ENCODE data around the gene RAD9A. TPM values are rescaled to one million over a fixed set of nuclear protein-coding genes. Genes with fewer than 3 reads are reported as not detected.

RAD9A gene
- total RNA-seq, 1 donor from 2014 or later, result 8.9 TPM

DNA sequence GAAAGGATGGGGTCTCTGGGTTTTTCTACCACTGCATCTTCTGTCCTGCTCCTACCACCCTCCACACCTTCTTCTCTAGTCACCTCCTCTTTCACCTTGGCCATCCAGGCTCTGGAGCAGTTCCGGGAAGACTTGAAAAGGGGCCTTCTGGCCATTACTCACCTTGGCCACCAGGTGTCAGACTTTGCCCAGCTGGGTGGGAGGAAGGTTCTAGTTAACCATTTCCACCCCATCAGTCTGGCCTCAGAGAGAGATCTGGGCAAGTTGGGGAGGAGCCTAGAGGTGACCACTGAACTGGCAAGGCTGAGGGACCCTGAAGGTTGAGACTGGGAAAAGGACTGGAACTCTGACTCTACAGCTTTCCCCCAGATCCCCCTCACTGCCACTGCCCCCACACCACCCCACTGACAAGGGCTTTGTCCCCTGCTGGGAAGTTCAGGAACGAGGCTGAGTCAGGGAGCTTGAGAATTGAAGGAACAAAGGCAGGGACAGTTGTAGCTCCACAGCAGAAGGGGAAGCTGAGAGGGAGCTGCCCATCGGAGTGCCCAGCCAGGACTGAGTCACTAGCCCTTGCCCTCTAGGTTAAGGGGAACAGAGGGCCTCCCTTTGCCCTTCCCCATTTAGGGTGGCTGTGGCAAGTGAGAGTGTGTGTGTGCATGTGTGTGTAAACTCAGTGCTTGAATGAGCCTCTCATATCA is 34.8 kb upstream of the RAD9A start:
- peak; percentile 82 for DNase-seq (ENCODE audit: low read depth)

DNA sequence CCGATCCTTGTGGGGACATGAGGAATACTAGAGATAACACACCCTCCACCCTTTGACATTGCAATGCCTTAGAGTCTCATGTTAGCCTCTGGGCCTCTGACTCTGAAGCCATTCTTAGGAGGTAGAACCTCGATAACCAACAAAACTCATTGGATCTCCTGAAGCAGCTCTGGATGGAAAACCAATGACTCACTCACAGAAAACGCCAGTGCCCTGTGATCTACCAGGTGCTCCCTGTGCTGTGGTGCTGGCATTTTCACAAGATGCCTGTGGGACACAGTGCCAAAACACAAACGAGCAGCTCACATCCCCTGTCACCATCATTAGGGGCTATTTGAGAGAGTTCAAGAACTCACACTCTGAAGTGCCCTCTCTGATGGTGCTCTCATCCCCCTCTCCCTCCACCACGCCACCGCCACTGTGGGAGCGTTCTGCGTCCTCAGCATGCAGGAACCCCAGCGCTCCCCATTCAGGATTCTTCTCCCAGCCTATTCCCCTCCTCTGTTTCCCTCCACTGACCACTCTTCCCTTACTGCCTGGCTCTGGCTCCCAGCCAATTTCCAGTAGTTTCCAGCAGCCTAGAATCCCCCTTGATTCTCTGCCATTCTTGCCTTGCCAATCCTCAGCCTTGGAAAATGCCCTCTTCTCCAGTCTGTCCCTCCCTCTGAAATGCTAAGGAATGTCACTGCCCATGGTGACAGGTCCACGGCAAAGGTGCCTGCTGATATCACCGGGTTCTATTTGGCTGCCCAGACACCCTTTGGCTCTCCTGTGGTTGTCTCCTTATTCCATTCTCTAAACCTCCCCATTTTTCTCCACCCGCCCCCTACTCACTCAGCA is 33.7 kb upstream of the RAD9A start:
- DNase-seq (ENCODE audit: low read depth), result peak; percentile 86

DNA sequence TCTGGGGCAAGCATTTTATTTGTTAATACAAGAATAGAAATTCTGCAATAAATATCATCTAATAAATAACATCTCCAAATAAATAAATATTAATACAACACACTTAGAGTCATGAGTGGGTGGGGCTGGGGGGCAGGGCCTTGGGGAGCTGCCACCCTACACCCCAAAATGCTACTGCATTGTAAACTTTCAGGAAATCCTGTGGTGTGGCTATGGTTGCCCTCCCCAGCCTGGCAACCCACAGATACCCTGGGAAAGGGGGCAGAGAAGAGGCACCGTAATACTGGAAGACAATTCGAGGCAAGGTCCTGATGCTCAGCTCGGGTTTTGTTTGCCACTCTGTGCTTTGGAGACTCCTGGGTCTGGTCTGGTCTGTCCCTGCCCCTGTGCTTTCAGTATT is 27.6 kb upstream of the RAD9A start:
- no peak for DNase-seq (ENCODE audit: low read depth)

DNA sequence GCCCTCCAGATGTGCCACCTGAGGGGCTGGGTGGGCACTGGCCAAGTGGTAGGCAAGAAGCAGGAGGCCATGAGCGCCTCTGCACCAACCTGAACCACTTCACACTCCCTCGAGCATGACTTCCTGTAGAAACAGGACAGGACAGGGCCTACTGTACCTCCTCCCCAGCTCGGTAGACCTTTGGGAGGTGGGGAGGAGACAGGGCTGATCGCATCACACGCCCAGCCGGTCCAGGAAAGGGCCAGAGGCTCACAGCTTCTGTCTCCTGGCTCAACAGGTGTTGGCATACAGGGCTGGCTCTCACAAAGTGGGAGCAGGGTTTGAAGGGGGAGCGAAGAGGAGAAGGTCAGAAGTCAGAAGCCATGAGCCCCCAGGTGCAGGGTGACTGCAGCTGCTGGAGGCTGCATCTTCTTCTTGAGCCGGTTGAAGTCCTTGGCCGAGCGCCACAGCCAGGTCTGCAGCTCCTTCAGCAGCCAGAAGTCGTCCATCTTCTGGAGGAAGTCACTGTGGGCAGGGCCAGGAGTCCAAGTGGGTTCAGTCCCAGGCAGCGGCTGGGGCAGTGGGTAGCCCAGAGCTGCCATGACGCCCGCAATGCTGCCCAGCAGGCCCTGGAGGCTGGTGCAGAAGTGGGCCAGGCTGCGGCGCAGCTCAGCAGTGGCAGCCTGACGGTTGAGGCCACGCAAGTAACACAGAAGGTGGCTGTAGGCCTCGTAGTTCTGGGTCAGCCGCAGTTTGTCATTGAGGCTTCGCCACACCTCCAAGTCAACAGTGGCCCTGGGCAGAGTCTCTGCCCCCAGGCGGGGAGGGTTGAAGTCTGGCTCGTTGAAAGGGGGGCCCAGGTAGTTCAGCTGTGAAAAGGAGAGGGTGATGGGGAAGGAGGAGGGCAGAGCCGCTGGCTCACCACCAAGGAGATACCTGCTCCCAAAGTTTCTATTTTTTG is 26.7 kb upstream of the RAD9A start:
- DNase-seq (ENCODE audit: low read depth), result no peak

DNA sequence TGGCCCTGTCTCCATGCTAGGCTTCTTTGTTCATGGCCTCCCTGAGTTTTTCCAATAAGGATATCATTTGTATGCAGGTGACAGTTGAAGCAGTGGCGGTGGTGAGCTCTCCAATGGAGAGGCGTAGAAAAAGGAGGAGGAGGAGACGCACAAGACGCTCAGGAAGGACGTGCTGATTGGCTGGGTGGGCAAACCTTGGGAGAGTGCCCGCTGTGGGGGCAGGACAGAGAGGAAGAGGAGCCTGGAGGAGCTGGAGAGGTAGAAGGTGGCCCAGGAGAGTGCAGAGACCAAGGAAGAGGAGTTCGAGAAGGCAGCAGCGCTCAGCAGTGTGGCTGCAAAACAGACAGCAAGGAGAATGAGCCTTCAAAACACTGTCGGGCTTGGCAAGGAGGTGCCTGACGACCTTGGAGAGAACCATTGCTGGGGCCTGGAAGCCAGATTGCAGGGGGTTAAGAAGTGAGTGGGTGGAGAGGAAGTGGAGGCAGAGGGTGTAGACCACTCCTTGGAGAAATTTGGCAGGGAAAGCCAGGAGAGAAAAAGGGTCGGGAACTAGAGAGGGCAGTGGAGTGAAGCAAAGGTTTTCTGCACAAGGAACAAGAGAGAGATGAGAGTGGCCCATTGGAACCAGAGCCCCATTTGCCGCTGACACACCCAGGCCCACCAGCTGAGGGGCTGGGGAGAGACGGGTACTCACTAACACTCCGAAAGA is 25.9 kb upstream of the RAD9A start:
- no peak for DNase-seq (ENCODE audit: low read depth)

DNA sequence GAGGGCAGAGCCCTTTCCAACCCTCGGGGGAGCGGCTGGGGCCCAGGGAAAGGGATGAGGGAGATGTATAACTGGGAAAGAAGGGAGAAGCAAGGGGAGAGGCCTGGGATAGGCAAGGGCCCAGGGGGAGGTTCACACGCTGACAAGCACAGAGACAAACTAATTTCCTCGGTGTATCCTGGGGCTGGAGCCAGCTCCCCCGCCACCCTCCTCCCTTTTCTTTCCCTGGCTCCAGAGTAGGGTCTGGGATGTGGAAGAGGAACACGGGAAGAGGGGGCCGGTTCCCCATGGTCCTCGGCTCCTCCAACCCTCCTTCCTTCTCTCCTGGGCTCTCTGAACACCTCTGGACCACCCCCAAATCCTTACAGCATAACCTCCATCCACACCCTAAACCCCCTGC is 25.2 kb upstream of the RAD9A start:
- no peak for DNase-seq (ENCODE audit: low read depth)

DNA sequence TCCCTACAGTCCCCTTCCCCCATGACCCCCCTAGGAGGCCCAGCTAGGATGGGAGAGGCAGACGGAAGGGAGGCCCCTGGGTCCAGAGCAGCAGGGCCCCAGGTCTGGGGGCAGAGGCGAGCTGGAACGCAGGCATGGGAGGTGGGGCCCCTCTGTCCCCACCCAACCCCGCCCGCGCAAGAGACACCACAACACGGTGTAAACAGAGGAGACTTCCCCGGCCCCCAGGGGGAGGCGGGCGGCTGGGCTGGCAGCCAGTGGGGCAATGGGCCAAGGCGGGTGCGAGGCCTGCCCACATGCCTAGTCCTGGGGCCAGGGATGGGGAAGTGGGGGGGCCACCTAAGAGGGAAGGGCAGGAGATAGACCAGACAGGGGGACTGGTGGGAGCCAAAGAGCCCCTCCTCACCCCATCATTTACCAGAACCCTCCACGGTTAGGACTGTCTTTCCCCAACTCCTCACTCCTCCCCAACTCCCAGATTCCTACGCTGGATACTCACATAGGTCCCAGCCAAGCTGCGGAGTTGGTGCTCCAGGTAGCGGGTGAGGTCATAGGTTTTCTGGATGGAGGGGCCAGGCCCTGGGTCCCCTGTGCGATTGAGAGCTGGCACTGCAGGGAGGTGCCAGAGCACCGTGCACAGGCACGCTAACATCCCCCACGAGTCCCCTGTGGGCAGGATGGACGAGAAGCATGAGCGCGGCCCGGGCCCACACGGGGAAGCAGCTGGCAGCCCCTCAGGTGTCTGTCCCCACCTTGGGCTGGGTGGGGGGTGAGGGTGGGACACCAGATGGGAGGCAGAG is 24.6 kb upstream of the RAD9A start:
- no peak for DNase-seq (ENCODE audit: low read depth)

DNA sequence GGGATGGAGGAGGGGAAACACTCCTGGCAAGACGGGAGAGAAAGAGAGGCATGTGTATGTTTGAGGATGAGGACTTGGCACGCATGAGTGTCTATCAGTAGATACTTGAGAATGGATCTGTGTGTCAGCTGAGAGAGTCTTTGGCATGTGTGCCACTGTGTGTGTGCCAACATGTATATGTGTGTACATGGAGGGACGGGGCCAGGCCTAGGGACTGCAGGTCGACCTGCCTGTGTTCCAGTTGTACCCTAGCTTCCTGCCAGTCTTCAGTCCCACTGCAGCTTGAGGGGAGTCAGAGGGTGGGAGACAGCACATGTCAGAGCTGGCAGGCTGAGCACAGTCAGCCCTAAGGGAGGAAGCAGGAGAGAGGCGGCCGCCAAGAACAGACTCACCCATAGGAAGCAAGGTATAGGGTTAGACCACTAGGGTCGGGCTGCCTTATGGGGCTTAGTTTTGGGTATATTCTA is 24.0 kb upstream of the RAD9A start:
- no peak for DNase-seq (ENCODE audit: low read depth)

DNA sequence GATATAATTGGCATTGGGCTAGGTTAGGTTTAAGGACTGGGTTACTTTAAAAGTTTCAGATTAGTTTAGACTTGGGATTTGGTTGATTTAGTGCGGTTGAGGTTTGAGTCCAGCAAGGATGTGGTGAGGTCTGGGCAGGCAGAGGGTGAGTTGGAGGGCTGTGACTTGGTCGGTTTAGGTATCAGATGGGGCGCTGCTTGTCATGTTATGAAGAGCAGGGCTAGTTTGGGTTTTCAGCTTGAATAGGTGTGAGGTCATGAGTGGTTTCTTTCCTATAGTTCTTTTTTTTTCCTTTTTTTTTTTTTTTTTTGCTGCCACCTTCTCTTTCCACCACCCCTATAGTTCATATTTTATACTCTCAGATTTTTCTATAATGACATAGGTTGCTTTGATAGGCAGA is 23.2 kb upstream of the RAD9A start:
- DNase-seq (ENCODE audit: low read depth), result no peak

DNA sequence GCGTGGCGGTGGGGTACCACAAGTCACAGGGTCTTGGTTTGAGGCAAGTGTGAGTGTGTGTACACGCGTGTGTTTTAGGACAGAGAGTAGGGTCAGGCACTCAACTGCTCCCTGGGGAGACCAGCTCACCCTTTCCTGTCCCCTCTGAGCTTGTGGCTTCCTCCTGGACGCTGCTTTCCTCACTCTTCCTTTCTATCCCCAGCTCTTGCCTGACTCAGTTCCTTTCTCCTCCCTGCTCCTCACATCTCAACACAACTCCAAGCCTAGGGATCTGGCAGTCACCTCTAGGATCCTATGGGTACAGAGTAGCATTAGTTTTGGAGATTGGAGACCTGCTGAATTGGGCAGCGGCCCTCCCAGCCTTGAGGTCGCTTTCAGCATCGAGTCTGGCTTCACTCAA is 22.5 kb upstream of the RAD9A start:
- no peak for DNase-seq (ENCODE audit: low read depth)

DNA sequence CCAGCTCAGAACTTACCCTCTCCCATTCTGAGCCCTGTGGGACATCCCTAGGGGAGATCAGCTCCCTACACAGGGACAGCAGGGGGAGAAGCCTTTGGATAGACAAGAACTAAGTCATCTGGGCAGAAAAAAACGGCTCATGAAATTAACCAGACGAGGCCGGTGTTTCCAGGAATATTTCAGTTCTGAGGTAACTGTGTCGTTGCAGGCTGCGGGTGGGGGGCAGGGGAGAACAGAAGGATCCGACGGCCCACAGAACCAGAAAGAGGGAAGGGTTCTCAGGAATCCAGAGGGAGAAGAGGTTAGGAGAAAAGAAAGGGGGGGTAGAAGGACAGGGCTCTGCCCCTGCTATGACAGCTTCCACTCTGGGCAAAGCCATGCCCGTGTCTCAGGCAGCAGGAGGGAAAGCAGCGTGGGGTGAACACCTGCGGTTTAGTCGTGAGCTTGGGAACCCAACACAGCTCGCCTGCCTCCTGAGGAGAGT is 21.9 kb upstream of the RAD9A start:
- no peak for DNase-seq (ENCODE audit: low read depth)

DNA sequence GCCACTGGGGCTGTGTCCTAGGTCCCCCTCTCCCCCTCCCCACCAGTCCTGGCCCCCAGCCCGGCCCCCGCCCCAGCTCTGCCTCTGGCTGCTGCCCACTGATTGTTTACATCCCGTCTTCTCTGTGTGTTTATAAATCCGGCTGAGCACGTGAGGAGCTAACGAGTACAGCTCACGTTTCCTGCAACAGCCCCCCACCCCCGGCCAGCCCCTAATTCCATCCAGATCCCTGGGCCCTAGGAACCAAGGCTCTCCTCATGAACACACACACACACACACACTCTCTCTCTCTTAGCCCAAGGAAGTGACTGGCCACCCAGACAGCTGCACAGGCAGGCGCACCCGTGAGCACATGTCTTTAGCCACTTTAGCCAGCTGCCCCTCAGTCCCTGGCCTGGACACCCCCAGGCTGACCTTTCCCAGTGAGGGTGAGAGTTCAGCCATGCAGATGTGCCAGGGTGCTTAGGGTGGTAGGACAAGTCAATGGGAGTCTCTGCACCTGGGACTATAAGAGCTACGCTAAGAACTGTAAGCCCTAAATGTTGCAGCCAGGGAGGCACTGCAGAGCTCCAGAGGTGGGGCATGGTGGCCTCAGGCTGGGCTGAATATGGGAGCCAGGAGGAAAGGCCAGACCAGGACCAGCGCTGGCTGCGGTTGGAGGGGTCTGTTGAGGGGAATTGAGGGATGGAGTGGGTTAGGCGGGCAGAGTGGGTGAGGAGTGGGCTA is 21.3 kb upstream of the RAD9A start:
- DNase-seq (ENCODE audit: low read depth), result no peak

DNA sequence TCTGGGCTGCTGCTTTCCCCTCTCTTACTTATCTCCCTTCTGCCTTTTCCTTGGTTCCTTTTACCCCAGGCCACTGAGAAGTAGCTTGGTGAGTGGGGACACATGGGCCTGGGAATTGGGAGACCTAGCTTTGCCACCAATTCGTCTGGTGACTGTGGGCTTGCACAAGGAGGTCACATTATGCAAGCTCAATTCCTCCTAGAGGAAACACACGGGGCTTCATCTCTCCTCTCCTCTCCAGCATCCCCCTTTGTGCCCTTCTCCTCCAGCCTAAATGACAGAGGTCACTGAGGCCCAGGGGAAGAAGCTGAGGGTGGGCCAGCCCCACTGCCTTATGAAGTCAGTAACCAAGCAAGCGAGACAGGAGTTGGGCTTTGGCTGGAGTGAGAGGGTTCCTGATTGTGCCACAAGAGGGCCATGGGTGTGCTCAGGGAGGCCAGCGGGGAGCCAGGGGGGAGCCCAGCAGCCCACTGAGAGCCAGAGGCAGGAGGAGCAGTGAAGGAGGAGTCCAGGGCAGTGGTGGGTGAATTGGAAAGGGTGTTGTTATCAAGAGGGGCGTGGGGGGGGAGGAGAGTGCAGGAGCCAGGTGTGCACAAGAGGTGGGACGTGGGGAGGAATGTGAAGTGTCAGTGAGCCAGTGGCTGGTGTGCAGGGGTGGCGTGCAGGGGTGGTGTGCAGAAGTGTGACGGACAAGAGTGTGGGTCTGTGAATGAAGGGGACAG is 20.4 kb upstream of the RAD9A start:
- DNase-seq (ENCODE audit: low read depth), result peak; percentile 63

DNA sequence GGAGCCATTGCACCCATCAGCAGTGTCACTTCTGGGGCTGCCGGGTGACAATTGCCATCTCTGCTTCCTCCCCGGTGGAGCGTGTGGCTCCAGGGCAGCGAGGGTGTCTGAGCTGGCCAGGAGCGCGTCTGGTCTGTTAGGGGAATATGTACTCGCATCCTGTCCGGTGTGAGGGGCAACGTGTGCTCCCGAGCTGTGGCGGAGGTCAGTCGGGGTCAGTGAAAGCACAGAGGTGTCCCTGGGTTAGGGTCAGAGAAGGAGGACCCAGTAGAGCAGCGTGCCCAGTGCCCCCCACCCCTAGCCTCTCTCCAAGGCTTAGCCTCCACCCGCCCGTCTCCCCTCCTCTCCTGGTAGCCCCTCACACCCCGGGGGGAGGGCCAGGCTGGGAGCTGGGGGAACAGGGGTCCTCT is 19.9 kb upstream of the RAD9A start:
- no peak for DNase-seq (ENCODE audit: low read depth)

DNA sequence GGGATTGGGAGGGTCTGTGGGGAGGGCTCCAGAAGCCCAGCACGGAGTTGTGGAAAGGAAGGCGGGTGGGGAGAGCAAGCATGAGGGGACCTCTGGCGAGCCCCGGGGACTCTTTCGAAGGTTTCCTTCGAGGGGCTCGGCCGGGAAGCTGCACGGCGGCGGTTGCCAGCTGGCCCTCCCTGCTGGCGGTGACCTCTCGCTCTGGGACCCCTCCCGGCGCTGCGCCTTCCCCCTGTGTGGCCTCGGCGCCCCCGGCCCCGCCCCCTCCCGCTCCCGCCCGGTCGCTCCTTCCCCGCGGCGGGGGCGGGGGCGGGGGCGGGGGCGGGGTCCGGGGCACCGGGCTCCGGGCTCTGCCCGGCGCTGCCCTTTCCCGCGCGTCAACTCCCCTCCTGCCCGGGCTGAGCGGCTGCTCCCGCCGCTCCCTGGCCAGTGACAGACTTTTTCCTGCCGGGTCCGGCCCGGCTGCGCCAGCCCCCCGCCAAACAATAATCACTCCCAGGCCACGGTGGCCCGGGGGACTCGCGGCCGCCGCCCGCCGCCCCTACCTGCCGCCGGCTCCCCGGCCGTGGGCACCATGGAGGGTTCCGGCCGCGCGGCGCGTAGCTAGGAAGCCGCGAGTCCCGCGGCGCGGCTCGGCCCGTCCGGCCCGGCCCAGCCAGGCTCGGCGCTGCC is 19.3 kb upstream of the RAD9A start:
- DNase-seq (ENCODE audit: low read depth), result no peak

DNA sequence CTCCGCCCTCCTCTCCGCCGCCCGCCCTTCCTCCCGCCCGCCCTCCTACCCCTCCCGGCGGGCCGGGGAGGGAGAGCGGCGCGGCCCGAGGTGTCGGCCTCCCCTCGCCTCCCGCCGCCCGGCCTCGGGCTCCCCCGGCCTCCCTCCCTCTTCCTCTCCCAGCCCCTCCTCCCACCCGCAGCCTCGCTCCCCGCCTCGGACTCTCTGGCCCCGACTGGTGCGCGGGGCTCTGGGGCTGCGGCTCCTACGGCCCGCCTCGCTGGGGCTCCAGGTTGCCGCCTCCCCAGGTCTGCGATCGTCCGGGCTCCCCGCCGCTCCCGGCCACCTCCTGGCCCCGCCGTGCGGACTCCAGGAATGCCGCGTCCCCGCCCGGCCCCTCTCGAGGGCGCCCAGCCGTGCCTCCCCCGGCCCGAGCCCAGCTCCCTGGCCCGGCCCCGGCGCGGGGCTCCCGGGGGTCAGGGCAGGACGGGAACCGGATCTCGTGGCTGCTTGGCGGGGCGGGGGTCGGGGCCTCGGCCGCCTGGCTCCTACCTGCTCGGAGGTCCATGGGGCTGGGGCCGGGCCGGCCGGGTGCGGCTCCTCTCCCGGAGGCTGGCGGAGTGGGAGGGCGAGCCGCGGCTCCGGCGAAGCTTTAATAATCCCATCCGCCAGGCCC is 18.7 kb upstream of the RAD9A start, which contains the start of gene CLCF1:
Gene CLCF1 (minus strand): TSS at position 606 of the 655 bp plus-strand sequence. CDS start 59 bp downstream, at position 547.
- no peak for DNase-seq (ENCODE audit: low read depth)

DNA sequence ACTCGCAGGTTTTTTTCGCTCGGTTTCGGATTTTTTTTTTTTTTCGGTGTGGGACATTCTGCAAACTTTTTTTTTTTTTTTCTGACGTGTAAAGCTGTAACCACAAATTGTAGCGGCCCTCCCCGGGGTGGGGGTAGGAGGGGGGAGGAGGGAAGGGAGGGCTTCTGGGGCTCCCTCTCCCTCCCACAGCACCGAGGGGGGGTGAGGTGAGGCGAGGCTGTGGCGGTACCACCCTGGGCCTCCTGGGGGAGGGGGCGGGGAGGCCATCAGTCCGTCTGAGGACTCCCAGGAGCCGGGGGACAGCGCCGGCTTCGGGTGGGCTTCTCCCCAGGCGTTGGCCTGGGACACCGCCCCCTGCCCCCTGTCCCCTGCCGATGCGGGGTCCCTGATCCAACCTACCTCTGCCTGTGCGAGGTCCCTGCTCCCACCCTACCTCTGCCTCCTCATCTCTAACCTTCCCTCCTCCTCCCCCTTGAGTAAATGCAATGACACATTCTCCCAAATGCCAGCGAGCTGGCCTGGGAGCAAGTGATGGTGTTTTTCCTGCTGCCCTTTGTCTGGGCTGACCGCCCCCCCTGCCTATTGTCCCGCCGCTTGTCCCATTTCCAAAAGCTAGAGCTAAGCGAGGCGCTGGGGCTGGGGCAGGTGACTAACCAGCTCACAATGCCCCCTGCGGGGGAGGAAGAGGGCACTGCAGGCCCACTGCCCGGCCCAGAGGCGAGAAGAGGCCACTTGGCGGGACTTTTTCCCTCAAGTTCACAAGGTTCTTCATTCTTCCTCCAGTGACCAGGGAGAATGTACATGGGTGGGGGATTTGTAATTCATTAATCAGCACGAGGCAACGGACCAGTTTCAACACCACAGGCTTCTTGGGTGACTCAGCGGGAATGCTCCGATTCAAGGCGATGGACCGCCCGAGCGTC is 17.9 kb upstream of the RAD9A start:
- peak; percentile 100 for DNase-seq (ENCODE audit: low read depth)

Data from renal cortical epithelial cell (primary cell).